Left forelimb (tissue), 1 donor: ENCODE measurements around the gene C10orf120.

ENCODE experiments used
- DNase-seq: peaks from one replicate; pipeline ENCODE4 v3.0.0-alpha.2; 2018; ENCODE audit warnings: low spot score

The C10orf120 gene

DNA sequence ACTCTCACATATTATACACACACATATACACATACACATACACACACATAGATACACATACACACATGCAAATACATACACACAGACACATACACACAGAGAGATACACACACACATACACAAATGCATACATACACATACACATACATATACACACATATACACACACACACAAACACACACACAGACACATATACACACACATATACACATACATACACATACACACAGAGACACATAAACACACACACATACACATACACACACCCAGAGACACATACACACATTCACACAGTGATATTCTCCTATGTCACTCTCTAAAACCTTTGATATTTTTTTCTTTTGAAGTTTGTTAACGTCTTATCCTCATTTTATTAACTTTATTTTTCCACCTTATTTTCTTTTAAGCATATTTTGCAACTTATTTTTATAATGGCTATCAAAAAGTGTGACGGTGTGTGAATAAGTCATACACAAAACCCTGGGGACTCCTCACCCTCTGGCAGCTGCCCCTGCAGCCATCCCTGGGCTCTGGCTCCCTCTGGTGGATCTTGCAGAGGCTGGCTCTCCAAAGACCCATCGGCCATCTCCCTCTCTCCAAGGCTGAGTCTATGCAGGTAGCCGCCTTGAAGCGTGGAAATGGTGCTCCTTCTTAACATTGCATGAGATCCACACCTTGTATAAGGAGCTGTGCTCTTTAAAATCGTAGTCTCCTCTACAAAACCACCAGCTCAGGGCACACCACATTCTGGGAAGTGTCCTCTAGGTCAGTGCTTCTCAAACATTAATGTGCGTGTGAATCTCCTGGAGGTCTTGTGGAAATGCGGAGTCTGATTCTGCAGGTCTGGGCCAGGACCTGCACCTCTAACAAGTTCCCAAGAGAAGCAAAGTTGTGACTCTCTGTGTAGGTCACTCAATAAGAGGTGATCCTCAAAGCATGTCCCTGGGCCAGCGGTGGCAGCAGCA, 4.1 kb upstream of the C10orf120 start:
- DNase-seq, result no peak

DNA sequence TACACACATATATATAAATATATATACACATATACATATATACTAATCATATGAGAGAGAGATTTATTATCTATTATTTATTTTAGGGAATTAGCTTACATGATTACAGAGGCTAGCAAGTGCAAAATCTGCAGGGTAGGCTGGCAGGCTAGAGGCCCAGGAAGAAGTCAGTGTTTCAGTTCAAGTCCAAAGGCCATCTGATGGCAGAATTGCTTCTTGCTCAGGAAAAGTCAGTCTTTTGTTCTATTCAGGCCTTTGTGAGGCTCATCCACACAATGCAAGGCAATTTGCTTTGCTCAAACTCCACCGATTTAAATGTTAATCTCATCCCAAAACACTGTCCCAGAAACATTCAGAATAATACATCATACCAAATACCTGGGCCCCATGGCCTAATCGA, 2.6 kb upstream of the C10orf120 start:
- DNase-seq, result no peak

DNA sequence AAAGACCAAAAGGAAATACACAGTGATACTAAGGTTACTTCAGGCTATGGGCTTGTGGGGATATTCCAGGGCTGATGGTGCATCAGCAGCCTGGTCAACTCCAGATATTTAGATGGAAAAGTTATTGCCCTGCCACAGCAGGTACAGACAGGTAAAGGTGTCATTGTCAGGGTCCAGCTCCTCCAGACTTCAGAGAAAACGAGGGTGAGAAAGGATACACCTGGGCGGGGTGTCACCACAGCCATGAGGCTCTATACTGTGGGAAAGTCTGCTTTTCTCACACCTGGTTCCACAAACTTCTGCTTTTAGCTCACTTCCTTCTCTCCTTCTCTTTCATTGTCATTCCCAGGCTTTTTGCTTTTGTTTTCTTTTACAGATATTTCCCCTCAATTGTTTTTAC, 2.0 kb upstream of the C10orf120 start:
- no peak for DNase-seq

DNA sequence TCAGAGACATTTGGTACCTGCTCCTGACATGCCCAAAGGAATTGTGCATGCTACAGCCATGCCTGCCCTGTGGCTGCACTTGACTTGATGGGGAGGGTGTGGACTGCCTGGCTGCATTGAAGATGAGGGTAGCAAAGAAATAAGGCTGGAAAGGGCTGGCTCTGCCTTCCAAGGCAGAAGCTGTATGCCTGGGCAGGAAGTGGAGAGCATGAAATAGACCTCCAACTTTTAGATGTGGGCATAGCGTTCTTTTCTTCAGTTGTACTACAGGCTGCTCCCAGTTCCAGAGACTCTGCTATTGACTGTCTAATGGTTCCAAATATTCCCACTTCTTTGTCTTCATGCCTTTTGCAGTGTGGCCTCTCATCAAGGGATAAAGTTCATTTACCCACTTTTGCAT, 3.0 kb downstream of the C10orf120 start:
- DNase-seq, result no peak

DNA sequence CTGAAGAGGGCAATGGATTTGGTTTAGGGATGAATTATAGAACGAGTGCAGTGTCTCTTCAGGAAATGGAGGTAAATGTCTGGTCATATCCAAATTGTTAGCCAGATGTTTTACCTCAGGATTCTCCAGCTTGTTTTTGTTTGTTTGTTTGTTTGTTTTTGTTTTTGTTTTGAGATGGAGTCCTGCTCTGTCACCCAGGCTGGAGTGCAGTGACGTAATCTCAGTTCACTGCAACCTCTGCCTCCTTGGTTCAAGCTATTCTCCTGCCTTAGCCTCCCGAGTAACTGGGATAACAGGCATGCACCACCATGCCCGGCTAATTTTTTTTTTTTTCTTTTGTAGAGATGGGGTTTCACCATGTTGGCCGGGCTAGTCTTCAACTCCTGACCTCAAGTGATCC, 6.9 kb downstream of the C10orf120 start:
- DNase-seq, result no peak

DNA sequence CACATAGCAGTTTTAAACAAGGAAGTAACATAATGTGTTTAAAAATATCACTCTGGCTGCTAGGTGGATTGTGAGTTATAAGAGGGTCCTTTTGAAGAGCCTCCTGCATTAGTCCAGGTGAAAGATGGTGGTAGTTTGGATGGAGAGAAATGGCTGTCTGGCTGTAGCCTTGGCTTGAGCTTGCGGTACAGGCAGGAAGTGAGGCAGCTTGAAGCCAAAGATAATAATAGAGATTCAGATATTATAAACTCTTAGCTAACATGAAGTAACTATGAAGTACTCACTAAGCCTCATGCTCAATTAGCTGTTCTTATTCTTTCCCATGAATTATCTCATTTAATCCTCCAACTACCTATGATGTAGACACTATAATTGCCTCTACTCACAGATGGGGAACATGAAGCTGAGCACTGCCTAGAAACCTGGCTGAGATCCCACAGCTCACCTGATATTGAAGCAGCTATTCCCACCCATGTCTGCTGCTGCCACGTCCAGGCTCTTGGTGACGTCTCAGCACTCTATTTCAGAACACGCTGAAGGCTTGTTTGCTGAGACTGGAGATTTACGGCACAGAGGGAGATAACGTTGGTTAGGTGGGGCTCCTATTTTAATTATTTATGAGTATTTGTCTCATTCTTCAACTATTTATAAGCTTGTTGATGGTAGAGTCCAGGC, 10.4 kb downstream of the C10orf120 start:
- no peak for DNase-seq

DNA sequence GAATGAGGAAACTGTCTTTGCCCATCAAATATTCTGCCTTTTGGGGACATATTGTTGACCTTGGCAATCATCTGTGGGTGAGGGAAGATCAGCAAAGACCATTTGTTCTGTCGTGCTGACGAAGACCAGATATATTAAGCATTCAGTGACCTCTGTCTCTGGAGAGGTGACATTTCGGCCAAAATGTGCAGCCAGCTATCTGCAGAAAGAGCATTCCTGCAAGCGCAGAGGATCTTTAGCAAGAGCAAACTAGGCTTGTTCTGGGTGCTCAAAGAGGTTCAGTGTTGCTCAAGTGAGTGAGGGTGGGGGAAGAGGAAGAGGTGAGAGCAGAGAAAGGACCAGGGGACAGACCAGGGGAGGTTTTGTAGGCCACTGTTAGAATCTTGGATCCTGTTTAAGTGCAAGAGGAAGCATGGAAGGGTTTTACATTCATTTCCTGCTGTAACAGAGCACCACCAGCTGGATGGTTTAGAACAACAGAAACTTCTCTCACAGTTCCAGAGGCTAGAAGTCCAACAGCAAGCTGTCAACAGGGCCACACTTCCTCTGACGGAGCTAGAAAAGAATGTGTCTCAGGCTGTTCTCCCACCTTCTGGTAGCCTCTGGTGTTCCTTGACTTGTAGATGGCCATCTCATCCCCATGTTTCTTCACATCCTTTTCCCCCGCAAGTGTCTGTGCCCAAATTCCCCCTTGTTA, 11.2 kb downstream of the C10orf120 start:
- no peak for DNase-seq

DNA sequence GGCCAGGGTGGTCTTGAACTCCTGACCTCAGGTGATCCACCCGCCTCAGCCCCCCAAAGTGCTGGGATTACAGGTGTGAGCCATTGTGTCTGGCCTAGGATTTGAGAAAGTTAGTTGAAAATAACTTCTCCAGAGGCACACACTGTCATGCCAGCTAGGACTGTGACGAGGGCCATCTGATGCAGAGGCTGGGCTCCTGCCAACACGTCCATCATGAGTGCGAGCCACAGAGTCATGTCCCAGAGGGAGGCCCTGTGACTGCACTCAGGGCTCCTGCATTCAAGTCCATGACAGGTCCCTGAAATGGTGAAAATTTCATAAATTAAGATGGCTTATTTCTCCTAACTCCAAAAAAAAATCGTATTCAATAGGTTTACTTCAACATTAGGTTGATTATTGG, 17.1 kb downstream of the C10orf120 start:
- DNase-seq, result no peak

DNA sequence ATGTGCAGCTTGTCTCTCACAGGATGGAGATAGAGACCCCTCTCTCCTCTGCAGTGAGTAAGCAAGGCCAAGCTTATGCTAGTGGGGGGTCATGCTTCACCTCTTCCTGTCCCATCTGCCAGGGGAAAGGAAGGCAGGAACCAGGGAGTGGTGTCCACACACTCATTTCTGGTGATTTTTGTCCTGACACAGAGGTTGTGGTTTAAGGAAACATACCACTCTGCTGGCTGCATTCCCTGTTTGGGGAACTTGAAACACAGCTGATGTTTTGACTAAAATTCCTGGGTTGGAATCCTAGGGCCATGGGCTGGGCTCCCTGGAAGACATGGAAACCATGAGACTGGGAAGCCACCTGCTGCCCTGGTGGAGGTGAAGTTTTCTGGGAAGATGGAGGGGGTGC, 21.4 kb downstream of the C10orf120 start:
- no peak for DNase-seq

DNA sequence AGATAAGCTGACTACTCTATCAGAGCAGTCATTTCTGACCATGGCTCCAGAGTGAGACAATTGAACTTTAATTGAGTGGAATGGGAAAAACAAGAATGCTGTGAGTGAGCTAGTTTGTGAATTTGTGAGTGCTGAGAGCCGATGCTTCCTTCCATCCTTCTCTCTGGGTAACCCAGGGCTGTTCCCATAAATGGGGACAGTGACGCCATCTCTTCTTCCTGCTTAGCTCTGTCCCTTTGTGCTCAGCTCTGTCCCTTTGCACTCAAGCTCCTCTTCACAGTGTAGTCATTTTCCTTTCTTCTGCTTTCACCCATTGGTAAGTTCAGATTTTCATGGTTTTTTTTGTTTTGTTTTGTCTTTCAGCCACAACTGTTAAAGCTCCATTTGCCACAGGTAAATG, 24.4 kb downstream of the C10orf120 start:
- no peak for DNase-seq

DNA sequence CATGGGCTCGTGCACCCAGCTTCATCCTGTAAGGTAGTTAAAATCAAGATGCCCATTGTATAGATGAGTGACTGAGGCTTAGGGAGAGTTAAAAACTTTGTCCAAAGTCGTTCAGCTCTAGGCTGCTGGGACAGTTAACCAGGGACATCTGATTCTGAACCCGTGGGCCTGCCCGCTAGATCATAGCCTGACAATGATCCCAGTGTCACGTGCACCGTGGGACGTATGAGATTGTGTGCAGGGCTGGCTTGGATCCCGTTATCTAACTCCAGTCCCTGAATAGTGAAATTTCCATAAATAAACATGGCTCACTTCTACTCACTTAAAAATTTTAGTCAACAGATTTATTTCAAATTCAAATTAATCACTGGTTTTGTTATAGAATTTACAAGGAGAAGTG, 24.9 kb downstream of the C10orf120 start:
- no peak for DNase-seq

DNA sequence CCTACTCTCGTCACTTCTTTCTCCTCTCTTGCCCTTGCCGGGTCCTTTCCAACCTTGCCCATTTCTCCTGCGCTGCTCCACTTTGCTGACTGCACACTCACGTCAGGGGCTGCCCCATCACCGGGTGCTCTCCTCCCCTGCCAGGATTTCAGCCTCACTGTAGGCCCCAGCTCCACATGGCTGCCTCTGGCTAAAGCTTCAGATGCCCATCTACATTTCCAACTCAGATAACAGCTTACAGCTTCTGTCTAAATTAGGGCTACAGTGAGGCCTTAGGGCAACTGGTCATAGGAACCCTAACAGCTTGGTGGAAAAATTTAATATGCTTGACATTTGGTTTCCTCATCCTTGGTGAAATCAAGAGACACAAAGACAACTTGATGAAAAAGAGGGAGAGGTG, 25.9 kb downstream of the C10orf120 start:
- DNase-seq, result no peak

DNA sequence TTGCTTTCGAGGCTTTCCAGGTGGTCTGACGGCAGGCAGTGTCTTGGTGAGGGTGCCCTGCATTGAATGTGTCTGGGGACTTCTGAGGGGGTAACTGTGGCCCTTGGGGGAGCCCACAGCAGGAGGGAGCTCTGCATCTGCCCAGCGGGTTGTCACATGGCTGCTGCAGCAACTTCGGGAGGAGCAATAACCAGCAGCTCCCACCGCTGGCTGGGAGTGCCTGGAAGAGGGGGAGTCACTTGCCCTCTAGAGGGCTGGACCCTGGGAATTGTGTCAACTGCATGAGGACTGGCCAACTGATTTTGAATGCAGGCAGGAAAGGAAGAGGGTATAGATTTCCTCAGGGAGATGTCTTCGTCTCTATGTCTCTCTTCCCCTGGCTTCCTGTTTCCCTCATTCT, 26.4 kb downstream of the C10orf120 start:
- DNase-seq, result no peak

DNA sequence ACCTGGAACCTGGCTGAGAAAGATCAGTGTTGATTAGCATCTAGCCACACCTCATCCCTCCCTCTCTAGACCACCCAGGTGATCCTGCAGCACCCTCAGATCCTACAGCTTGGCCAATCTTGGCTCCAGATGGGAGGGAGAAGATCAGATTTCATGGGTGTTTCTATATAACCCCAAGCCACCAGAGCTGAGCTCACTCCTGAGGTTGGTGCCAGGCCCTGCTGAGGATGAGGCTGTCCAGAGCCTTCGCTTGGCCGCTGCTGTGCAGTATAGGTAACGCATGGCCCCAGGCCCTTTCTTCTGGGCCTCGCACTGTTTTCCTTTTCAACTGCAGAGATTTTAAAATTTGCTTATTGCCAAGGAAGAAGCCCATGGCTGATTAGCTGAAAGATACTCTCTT, 27.0 kb downstream of the C10orf120 start:
- no peak for DNase-seq

DNA sequence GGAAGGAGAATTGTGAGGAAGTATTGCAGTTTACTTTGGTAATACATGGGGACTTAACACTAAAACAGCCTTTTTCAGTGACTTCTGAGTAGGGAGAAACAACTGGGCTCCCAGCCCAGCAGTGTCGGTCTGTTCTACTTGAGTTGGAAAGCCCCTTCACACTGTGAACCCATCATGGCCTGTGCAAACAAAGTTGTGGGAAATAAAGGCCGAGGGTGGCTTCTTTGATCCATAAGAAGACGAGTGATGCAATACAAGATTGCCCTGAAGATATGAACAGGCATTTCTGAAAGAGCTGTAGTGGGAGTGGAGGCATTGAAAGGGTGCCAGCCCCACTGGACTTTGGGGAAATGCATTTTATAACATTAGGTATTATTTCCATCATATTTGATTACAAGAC, 28.3 kb downstream of the C10orf120 start:
- DNase-seq, result no peak

DNA sequence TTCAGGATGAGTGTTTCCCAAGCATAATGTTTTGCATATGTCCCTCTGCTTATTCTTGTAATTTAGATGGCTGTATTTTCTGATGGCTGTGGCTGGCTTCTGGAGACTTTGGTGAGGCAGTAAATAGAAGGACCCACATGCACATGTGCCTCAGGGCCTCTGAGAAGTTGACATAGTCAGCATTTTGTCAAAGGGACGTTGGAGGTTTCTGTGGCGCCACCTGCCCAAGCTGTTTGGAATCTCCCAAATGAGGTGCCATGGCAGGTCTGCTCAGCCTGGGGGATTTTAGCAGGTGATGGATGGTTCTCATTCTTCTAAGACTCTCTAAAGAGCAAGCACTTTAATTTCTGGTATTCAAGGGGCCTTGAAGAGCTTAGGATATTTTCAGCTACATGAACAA, 29.8 kb downstream of the C10orf120 start:
- DNase-seq, result no peak

DNA sequence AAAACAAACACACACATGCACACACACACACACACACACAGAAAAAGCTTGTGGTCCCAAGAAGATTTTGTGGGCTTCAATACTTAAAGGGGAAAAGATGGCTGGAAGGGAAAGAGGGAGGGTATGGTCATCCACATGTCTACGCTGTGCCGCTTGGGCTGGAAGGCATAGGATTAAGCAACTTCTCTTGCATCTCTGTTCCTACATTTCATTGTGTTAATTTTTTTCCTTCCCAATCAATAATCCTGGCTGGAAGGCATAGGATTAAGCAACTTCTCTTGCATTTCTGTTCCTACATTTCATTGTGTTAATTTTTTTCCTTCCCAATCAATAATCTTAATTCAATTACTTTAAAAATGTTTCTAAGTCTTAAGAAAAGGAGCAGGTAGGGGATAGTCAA, 30.6 kb downstream of the C10orf120 start:
- no peak for DNase-seq

DNA sequence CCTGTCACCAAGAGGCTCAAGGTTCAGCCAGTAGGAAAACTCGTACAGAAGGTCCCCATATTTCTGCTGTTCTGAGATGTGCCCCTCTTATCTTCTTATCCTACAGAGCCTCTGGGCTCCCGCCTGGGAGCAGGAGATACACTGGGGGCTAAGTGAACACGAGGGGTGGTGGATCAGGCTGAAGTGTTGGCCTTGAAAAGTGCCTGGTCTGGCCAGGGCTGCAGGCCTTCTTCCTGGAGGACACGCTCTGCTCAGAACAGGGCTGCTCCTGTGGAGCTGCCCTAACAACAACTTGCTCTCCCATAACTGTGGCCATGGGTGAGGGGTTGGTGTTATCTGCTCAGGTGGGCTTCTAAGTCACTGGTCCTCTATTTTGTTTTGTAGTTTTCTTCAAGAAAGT, 33.7 kb downstream of the C10orf120 start:
- no peak for DNase-seq

DNA sequence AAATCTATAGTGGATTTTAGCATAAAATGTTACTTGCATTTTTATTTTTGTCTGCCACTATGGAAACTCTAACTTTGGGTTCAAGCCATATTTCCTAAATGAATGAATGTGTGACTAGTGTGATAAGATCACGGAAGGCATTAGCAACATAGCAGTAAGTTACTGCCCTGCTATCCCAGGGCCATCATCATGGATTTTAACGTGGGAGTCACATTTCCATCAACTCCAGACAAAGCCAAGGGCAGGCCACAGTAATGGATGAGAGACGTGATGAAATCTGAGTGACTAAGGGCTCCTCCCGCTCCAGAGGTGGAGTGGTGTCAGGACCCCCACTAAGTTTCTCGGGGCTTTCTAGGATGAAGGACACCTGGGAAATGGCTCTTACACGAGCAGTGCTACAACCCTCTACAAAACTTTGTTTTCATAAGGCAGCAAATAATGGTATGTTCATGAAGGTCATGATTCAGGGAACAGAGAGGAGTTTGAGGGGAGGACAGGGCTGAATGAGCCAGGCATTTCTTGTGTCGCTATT, 34.3 kb downstream of the C10orf120 start:
- no peak for DNase-seq

DNA sequence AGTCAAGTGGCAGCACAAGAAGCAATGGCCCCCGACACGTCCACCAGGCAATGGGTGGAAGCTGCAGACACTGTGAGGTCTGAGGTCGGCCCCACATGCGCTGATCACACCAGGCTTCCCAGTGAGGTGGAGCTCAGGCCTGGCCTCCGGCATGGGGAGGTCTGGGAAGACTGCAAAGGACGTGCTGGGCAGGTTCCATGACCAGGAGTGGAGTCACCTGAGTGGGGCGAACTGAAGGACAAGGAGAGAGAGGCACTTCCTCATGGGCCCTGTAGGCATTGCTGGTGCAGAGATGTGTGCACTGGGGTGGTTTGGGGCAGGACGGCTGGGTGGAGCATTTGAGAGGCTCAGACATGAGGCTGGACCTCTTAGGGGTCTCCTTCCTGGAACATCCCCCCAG, 35.1 kb downstream of the C10orf120 start:
- DNase-seq, result no peak

DNA sequence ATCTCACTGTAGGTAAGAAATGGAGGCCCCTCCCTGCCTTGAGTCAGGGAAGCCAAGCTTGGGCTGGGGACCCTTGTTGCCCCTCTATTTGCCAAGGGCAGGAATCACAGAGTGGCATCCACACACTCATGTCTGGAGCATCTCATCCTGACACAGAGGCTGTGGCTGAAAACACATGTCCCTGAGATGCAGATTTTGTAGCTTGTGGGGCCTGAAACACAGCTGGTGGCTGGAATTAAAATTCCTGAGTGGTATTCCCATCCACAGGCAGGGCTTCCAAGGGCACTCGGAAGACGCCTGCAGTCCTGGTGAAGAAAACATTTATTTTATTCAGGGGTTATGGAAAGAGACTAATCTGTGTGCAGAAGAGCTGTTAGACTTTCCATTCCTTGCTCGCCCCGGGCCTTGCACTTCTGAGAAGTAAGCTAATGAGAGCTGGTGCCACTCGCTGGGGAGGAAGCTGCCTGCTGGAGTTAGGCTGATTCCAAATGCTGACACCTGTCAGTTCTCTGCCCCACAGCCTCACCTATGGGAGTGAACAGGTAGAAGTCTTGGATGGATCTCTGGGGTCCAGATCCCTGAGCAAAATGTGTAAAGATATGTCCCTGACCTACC, 36.0 kb downstream of the C10orf120 start:
- no peak for DNase-seq

DNA sequence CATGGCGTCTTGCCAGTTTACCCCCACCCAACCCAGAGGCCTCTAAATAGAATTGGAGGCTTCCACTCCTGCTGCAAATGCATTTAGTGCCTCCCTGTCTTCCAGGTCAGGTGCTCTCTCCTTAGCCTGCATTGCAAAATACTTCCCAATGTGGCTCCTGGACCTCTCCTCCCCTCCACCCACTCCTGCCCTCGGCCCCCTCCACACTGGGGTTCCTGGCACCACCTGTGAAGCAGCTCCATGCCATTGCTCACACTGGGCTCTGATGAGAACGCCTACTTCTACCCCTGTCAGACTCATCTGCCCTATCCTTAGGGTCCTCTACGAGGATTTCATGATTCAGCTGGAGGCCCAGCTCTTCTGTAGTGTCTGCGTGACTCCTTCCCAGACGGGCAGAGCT, 37.4 kb downstream of the C10orf120 start:
- peak; percentile 14 for DNase-seq
